ENCODE measurements around the gene NR3C2.
"Not testable (repeated sequence)": the region's sequence is repeated elsewhere in the genome, so short reads cannot be mapped to it uniquely, and the experiment has no call there.

Gene NR3C2

DNA sequence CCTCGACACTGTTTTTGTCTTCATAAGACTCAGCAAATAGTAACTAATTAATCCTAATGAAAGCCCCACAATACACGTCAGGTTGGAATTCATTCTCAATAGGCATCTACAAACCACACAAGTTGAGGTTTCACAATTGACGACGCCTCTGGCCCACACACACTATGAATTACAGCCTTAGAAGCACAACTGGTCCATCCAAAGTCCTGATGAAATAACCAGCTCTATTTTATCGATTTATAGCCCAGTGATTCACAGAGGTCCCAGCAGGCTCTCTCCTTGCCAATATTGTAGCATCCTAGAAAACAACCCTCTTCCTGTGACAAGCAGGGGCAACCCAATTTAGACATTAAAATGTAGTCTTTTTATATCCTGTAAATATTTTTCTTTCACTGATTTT, 112.1 kb downstream of the NR3C2 start:
- no peaks in the 10 kb centered on the region for H3K4me1 ChIP-seq (ENCODE audit: control insufficient read depth, insufficient read depth, low read length)
- H3K9ac ChIP-seq (ENCODE audit: low read length): no peak overlapping the region
- H3K27me3 ChIP-seq (ENCODE audit: control insufficient read depth, insufficient read depth, low read length): no peaks in the 10 kb centered on the region
- no peak overlapping the region for H3K4me3 ChIP-seq (ENCODE audit: low read length)
- H3K9me3 ChIP-seq (ENCODE audit: control insufficient read depth, low read length): no peaks in the 10 kb centered on the region
- H3K36me3 ChIP-seq (ENCODE audit: control insufficient read depth, insufficient read depth, low read length): no peaks in the 10 kb centered on the region

DNA sequence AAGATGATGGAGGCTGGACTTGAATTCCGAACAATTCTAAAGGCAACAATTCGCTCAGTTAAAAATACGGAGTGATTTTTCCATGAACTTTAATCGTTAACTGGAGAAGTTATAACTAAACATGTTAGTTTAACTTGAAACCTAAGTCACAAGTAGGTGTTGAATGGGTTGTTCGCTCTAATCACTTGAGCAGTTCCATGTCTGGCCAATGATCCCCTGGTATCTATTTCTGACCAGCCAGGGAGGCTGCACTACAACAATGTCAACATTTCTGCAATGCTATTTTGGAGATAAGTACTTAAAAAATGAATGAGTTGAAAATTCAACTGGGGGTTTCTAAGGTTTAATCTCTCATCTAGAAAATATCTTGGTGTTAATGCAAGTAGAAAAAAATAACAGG, 112.5 kb downstream of the NR3C2 start:
- no peaks in the 10 kb centered on the region for H3K36me3 ChIP-seq (ENCODE audit: control insufficient read depth, insufficient read depth, low read length)
- H3K9me3 ChIP-seq (ENCODE audit: control insufficient read depth, low read length): no peaks in the 10 kb centered on the region
- H3K9ac ChIP-seq (ENCODE audit: low read length): no peak overlapping the region
- no peak overlapping the region for H3K4me3 ChIP-seq (ENCODE audit: low read length)
- H3K4me1 ChIP-seq (ENCODE audit: control insufficient read depth, insufficient read depth, low read length): no peaks in the 10 kb centered on the region
- no peaks in the 10 kb centered on the region for H3K27me3 ChIP-seq (ENCODE audit: control insufficient read depth, insufficient read depth, low read length)

DNA sequence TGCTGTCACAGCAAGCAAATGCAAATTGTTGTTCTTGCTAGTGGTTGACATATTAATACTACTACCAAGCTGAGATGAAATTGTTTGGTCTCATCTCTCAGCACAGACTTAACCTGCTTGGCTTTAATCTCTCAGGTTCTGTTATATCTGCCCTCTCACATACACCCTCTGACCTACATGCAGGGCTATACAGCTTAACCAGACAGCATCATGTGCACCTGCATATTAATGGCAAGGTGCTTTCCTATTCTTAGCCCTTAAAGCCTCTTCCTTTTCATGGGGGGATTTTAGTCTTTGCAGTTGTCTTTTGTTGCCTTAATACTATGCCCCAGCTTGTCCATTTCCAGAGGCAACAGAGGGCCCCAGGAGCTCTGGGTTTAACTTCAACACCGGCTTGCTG, 114.5 kb downstream of the NR3C2 start:
- H3K27me3 ChIP-seq (ENCODE audit: control insufficient read depth, insufficient read depth, low read length): no peaks in the 10 kb centered on the region
- H3K36me3 ChIP-seq (ENCODE audit: control insufficient read depth, insufficient read depth, low read length): no peaks in the 10 kb centered on the region
- H3K4me1 ChIP-seq (ENCODE audit: control insufficient read depth, insufficient read depth, low read length): no peaks in the 10 kb centered on the region
- H3K9ac ChIP-seq (ENCODE audit: low read length): no peak overlapping the region
- H3K4me3 ChIP-seq (ENCODE audit: low read length): no peak overlapping the region
- H3K9me3 ChIP-seq (ENCODE audit: control insufficient read depth, low read length): no peaks in the 10 kb centered on the region

- H3K4me3 ChIP-seq (ENCODE audit: low read length); H3K9me3 ChIP-seq (ENCODE audit: control insufficient read depth, low read length); H3K4me1 ChIP-seq (ENCODE audit: control insufficient read depth, insufficient read depth, low read length); H3K9ac ChIP-seq (ENCODE audit: low read length); H3K36me3 ChIP-seq (ENCODE audit: control insufficient read depth, insufficient read depth, low read length); H3K27me3 ChIP-seq (ENCODE audit: control insufficient read depth, insufficient read depth, low read length): not testable (repeated sequence)
Observed at GRCh38 chr4:148323316-148323715, 118.9 kb downstream of the NR3C2 start.

- H3K9me3 ChIP-seq (ENCODE audit: control insufficient read depth, low read length): no peaks in the 10 kb centered on the region
- no peaks in the 10 kb centered on the region for H3K27me3 ChIP-seq (ENCODE audit: control insufficient read depth, insufficient read depth, low read length)
Observed at GRCh38 chr4:148315049-148315448, 127.2 kb downstream of the NR3C2 start.

DNA sequence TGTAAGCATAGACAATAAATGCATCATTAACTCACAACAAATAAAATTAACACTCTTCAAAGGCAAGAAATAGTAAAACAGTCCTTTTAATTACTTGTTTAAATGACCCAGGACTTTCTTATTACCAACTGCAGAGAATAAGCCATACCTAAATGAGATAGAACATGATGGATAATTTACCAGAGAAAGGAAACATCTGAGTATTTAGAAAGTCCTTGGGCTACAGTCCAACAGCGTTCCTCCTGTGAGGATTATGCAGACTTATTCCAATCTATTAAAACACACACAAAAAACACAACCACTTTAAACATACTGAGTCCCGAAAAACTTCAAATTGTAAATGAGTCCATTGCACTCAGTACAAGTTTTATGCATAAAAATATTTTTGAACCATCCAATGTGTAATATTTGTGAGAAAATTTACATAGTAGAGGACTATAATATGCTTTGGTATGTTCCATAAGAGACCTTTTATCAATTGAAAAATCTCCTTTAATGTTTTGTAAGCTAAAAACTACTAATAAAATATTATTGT, 129.2 kb downstream of the NR3C2 start:
- Histone ChIP-seq H3K36me3 (ENCODE audit: control insufficient read depth, insufficient read depth, low read length) (no peaks in the 10 kb centered on the region), H3K9me3 (ENCODE audit: control insufficient read depth, low read length) (no peaks in the 10 kb centered on the region), H3K9ac (ENCODE audit: low read length) (no peak overlapping the region), H3K4me3 (ENCODE audit: low read length) (no peak overlapping the region), H3K4me1 (ENCODE audit: control insufficient read depth, insufficient read depth, low read length) (peaks cover 3% of the 10 kb centered on the region), H3K27me3 (ENCODE audit: control insufficient read depth, insufficient read depth, low read length) (no peaks in the 10 kb centered on the region)

More at GRCh38 chr4:148315049-148315448, 127.2 kb downstream of the NR3C2 start:
- Histone ChIP-seq H3K4me3 (ENCODE audit: low read length) (no peak overlapping the region), H3K9ac (ENCODE audit: low read length) (no peak overlapping the region), H3K4me1 (ENCODE audit: control insufficient read depth, insufficient read depth, low read length) (peaks cover 3% of the 10 kb centered on the region), H3K36me3 (ENCODE audit: control insufficient read depth, insufficient read depth, low read length) (no peaks in the 10 kb centered on the region)

DNA sequence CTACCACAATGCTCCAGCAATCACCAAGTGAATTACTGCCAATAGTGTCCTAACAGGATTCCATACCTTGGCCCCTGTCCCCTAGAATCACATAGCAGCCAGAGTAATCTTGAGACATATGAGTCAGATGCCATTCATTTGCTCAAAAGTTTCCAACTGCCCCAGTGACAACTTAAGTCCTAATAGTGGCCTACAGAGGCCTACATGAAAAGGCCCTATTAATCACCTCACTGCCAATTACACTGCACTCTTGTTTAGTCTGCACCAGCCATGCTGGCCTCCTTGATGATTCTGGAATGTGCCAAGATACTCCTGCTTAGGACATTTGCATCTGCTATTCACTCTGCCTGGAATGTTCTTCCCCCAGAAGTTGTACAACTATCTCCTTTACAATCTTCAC, 130.7 kb downstream of the NR3C2 start:
- Histone ChIP-seq H3K27me3 (ENCODE audit: control insufficient read depth, insufficient read depth, low read length) (no peaks in the 10 kb centered on the region), H3K9me3 (ENCODE audit: control insufficient read depth, low read length) (no peaks in the 10 kb centered on the region), H3K4me3 (ENCODE audit: low read length) (no peak overlapping the region), H3K9ac (ENCODE audit: low read length) (no peak overlapping the region), H3K4me1 (ENCODE audit: control insufficient read depth, insufficient read depth, low read length) (peaks cover 3% of the 10 kb centered on the region), H3K36me3 (ENCODE audit: control insufficient read depth, insufficient read depth, low read length) (no peaks in the 10 kb centered on the region)

DNA sequence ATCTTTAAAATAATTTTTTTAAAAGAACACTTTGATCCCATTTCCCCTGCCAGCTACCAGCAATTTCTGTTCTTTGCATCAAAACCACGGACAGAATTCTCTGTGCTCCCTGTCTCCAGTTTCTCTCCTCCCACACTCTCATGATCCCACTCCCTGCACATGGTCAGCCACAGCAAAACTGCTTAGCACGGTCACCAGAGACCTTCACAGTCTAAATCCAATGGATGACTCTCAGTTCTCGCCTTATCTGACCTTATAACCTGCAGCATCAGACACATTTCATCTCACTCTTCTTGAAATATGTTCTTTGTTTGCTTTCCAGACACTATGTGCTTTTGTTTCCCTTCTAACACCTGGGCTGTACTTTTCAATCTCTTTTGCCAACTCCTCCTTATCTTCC, 131.5 kb downstream of the NR3C2 start:
- Histone ChIP-seq H3K36me3 (ENCODE audit: control insufficient read depth, insufficient read depth, low read length) (no peaks in the 10 kb centered on the region), H3K4me1 (ENCODE audit: control insufficient read depth, insufficient read depth, low read length) (peaks cover 3% of the 10 kb centered on the region), H3K4me3 (ENCODE audit: low read length) (no peak overlapping the region), H3K9me3 (ENCODE audit: control insufficient read depth, low read length) (no peaks in the 10 kb centered on the region), H3K27me3 (ENCODE audit: control insufficient read depth, insufficient read depth, low read length) (no peaks in the 10 kb centered on the region), H3K9ac (ENCODE audit: low read length) (no peak overlapping the region)

DNA sequence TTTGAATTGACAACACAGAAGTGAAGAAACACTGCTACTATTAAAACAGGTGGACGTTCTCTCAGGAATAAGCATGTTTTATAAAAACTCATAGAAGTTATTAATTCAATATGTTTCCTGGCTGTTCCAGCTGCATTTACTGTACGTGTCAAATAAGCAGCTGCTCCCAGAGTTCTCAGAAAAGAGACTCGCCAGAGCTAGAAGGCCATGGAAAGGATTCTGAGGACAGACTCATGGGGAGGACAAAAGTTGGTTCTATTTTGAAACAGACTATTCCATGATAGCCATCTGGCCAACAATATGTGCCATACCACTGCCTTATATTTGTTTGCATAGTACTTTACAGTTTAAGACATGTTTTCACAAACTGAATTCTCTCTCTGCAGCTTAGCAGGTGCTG, 136.5 kb downstream of the NR3C2 start:
- no peaks in the 10 kb centered on the region for H3K4me1 ChIP-seq (ENCODE audit: control insufficient read depth, insufficient read depth, low read length)
- H3K9me3 ChIP-seq (ENCODE audit: control insufficient read depth, low read length): no peaks in the 10 kb centered on the region
- no peaks in the 10 kb centered on the region for H3K27me3 ChIP-seq (ENCODE audit: control insufficient read depth, insufficient read depth, low read length)
- H3K9ac ChIP-seq (ENCODE audit: low read length): no peak overlapping the region
- H3K36me3 ChIP-seq (ENCODE audit: control insufficient read depth, insufficient read depth, low read length): no peaks in the 10 kb centered on the region
- no peak overlapping the region for H3K4me3 ChIP-seq (ENCODE audit: low read length)

DNA sequence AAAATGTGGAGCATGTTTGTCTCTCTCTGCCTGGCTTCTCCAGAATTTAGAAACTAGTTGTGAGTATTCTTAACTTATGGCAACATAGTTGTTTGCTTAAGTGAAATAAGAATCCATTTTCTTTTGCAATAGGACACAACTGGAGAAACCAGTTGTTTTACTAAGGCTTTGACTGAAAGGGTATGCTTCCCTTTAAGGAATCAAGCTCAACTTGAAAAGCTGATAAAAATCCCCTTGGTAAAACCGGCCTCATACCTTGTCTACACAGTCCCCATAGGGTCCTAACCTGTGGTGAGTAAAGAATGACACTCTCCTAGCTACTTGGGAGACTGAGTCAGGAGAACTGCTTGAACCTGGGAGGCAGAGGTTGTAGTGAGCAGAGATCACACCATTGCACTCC, 139.8 kb downstream of the NR3C2 start:
- Histone ChIP-seq H3K36me3 (ENCODE audit: control insufficient read depth, insufficient read depth, low read length) (no peaks in the 10 kb centered on the region), H3K9me3 (ENCODE audit: control insufficient read depth, low read length) (no peaks in the 10 kb centered on the region), H3K4me1 (ENCODE audit: control insufficient read depth, insufficient read depth, low read length) (no peaks in the 10 kb centered on the region), H3K27me3 (ENCODE audit: control insufficient read depth, insufficient read depth, low read length) (no peaks in the 10 kb centered on the region), H3K4me3 (ENCODE audit: low read length) (no peak overlapping the region), H3K9ac (ENCODE audit: low read length) (no peak overlapping the region)

DNA sequence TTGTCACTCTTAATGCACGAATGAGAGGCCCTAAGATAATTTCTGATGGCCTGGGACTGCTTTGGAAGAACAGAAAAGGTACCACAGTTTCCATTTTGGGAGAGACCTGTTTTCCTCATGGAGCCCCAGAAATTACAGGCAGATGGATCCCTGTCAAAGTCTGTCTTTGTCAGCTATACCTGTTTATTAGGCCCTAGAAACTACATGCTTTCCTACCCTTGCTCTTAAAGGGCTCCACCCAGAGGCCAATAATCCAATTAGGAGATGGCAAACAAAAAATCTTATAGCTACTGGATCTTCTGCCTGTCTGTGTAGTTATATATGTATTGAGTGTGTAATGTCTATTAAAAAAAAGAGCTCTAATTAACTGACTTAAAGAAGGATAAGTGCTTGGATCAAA, 141.3 kb downstream of the NR3C2 start:
- no peaks in the 10 kb centered on the region for H3K4me1 ChIP-seq (ENCODE audit: control insufficient read depth, insufficient read depth, low read length)
- no peaks in the 10 kb centered on the region for H3K9me3 ChIP-seq (ENCODE audit: control insufficient read depth, low read length)
- no peak overlapping the region for H3K9ac ChIP-seq (ENCODE audit: low read length)
- no peaks in the 10 kb centered on the region for H3K36me3 ChIP-seq (ENCODE audit: control insufficient read depth, insufficient read depth, low read length)
- H3K27me3 ChIP-seq (ENCODE audit: control insufficient read depth, insufficient read depth, low read length): no peaks in the 10 kb centered on the region
- no peak overlapping the region for H3K4me3 ChIP-seq (ENCODE audit: low read length)

- no peaks in the 10 kb centered on the region for H3K9me3 ChIP-seq (ENCODE audit: control insufficient read depth, low read length)
- no peak overlapping the region for H3K4me3 ChIP-seq (ENCODE audit: low read length)
- no peaks in the 10 kb centered on the region for H3K27me3 ChIP-seq (ENCODE audit: control insufficient read depth, insufficient read depth, low read length)
- H3K4me1 ChIP-seq (ENCODE audit: control insufficient read depth, insufficient read depth, low read length): no peaks in the 10 kb centered on the region
- no peak overlapping the region for H3K9ac ChIP-seq (ENCODE audit: low read length)
- H3K36me3 ChIP-seq (ENCODE audit: control insufficient read depth, insufficient read depth, low read length): no peaks in the 10 kb centered on the region
Observed at GRCh38 chr4:148299337-148299736, 142.9 kb downstream of the NR3C2 start.

- Histone ChIP-seq H3K9ac (ENCODE audit: low read length) (no peak overlapping the region), H3K9me3 (ENCODE audit: control insufficient read depth, low read length) (no peaks in the 10 kb centered on the region), H3K36me3 (ENCODE audit: control insufficient read depth, insufficient read depth, low read length) (no peaks in the 10 kb centered on the region), H3K4me3 (ENCODE audit: low read length) (no peak overlapping the region), H3K27me3 (ENCODE audit: control insufficient read depth, insufficient read depth, low read length) (no peaks in the 10 kb centered on the region), H3K4me1 (ENCODE audit: control insufficient read depth, insufficient read depth, low read length) (no peaks in the 10 kb centered on the region)
Observed at GRCh38 chr4:148296498-148296897, 145.7 kb downstream of the NR3C2 start.

Measured in mucosa of stomach (tissue), 1 donor.